WTC11 (cell line): Measurements from ENCODE around the gene NAA16.

Source experiments
- CTCF ChIP-seq: fragments of 200-600 bp; IDR thresholded peaks from 2 replicates; pipeline ENCODE4 v1.8.0; 2022; ENCODE audit warnings: antibody characterized with exemption
- FOXP4 ChIP-seq: sonication (generic); formaldehyde crosslinking; IDR thresholded peaks from 2 replicates; pipeline ENCODE4 v1.8.0; 2022; ENCODE audit warnings: mild to moderate bottlenecking, missing genetic modification reagents
- PRRX2 ChIP-seq: fragments of 250-450 bp; sonication (Bioruptor Pico); IDR thresholded peaks from 2 replicates; pipeline ENCODE4 v1.8.0; 2021; ENCODE audit warnings: mild to moderate bottlenecking

GRCh38 chr13:41405367-41405766 is 94.3 kb downstream of the NAA16 start:
- TF ChIP-seq CTCF = no peak
- TF ChIP-seq FOXP4 (CRISPR knock-in tag) = no peak
- TF ChIP-seq PRRX2 = no peak
